PC-9 (cell line): ENCODE results near the gene GPR149.

Source experiments
- CTCF ChIP-seq: fragments of 200-600 bp; sonication (generic); conservative IDR thresholded peaks from 2 replicates; pipeline ENCODE4 v1.6.1; 2017; ENCODE audit warnings: mixed run types, antibody characterized with exemption, mild to moderate bottlenecking, moderate library complexity
- EZH2 ChIP-seq: fragments of 200-600 bp; sonication (generic); IDR thresholded peaks from 2 replicates; pipeline ENCODE4 v1.8.0; 2017; ENCODE audit warnings: antibody characterized with exemption, low read depth

GRCh38 chr3:154422694-154423093 lies 7.3 kb downstream of the GPR149 start:
- TF ChIP-seq CTCF: no peak
- no peak for TF ChIP-seq EZH2
